Measurements from ENCODE around the gene FLII.

GRCh38 chr17:18213666-18214270 lies 44.8 kb downstream of the FLII start:
- TF ChIP-seq EGR2 (tag by site-specific recombination; IDR thresholded peaks at IDR 0.05; ENCODE audit: low read depth) (no peak), ZNF558 (tag by site-specific recombination; IDR thresholded peaks at IDR 0.05) (no peak), TCF7L2 (IDR thresholded peaks at IDR 0.05; ENCODE audit: borderline replicate concordance, low read depth, low read length) (no peak), CTCF (tag by site-specific recombination; IDR thresholded peaks at IDR 0.05) (no peak), ZNF302 (tag by site-specific recombination; IDR thresholded peaks at IDR 0.05; ENCODE audit: low read depth) (no peak), ZNF248 (tag by site-specific recombination; IDR thresholded peaks at IDR 0.05) (no peak), WT1 (tag by site-specific recombination; IDR thresholded peaks at IDR 0.05) (no peak), ZNF24 (tag by site-specific recombination; IDR thresholded peaks at IDR 0.05) (no peak), ZNF133 (tag by site-specific recombination; IDR thresholded peaks at IDR 0.05) (no peak), ZNF624 (tag by site-specific recombination; IDR thresholded peaks at IDR 0.05) (no peak), ZNF121 (tag by site-specific recombination; IDR thresholded peaks at IDR 0.05) (no peak), ZNF76 (tag by site-specific recombination; IDR thresholded peaks at IDR 0.05; ENCODE audit: borderline replicate concordance, low read depth) (no peak)

Data from HEK293 (cell line).